Naive thymus-derived CD8-positive, alpha-beta T cell (primary cell): ENCODE data around the gene CHD2. TPM values are rescaled to one million over a fixed set of nuclear protein-coding genes. Genes with fewer than 3 reads are reported as not detected.
A peak's percentile ranks its signal among the peaks of the same experiment; 100 is the strongest.

Experiments used
- ATAC-seq, 2 donors: fragments of 150-1000 bp; cut with Tn5 transposase in 1 of 2; sonication (Bioruptor Pico), chemical (Tn5 transposase) in 1 of 2; 1 replicate in 1 of 2; 2 replicates in 1 of 2; pipeline ENCODE4 v1.10.0; 2021; ENCODE audit warnings: mild to moderate bottlenecking in 2 of 2, moderate library complexity in 2 of 2
- POLR2A ChIA-PET: fragments of 350-600 bp; sonication (Branson Sonifier 250); formaldehyde crosslinking; loops from one replicate; lab custom pipeline; 2021; ENCODE audit warnings: antibody characterized with exemption; lab: Charles Lee
- DNase-seq, 10 donors: peaks; one replicate each; pipeline versions ENCODE4 v3.0.0 to v3.0.0-alpha.2; 2020 to 2022
- H3K27ac Mint-ChIP-seq, 10 donors: one replicate each; pipeline ENCODE4 v1.8.0; 2020 to 2022; ENCODE audit warnings: mild to moderate bottlenecking in 10 of 10, mixed read lengths in 10 of 10, moderate library complexity in 4 of 10, inconsistent platforms in 1 of 10
- H3K27me3 Mint-ChIP-seq, 5 donors: one replicate each; pipeline ENCODE4 v1.8.0; 2021 to 2022; ENCODE audit warnings: mixed read lengths in 5 of 5
- H3K36me3 Mint-ChIP-seq, 3 donors: one replicate each; pipeline ENCODE4 v1.8.0; 2020 to 2022; ENCODE audit warnings: mixed read lengths in 3 of 3, mild to moderate bottlenecking in 2 of 3, inconsistent platforms in 1 of 3
- H3K4me1 Mint-ChIP-seq, 4 donors: one replicate each; pipeline ENCODE4 v1.8.0; 2021 to 2022; ENCODE audit warnings: mixed read lengths in 4 of 4
- H3K4me3 Mint-ChIP-seq, 10 donors: one replicate each; pipeline ENCODE4 v1.8.0; 2020 to 2022; ENCODE audit warnings: mild to moderate bottlenecking in 10 of 10, mixed read lengths in 10 of 10, moderate library complexity in 6 of 10, inconsistent platforms in 1 of 10
- H3K9me3 Mint-ChIP-seq, 9 donors: one replicate each; pipeline ENCODE4 v1.8.0; 2020 to 2022; ENCODE audit warnings: mixed read lengths in 9 of 9, mild to moderate bottlenecking in 3 of 9, inconsistent platforms in 1 of 9, moderate library complexity in 1 of 9
- polyA plus RNA-seq, 3 donors: library from polyadenylated mRNA; unstranded; fragments of 300-500 nt; fragmentation: Illumina TruSeq; gene quantifications; one replicate each; pipeline ENCODE4 v1.2.3, GENCODE V29; 2021
- total RNA-seq, 8 experiments: library from RNA in 2 of 8; stranded (reverse) in 2 of 8; gene quantifications; one replicate each; pipeline ENCODE4 v1.2.3 and lab custom pipeline; 2021 to 2026

The CHD2 gene
- total and polyA plus RNA-seq, 5 experiments from 2014 or later: 53.1 to 427 (median 101) TPM

DNA sequence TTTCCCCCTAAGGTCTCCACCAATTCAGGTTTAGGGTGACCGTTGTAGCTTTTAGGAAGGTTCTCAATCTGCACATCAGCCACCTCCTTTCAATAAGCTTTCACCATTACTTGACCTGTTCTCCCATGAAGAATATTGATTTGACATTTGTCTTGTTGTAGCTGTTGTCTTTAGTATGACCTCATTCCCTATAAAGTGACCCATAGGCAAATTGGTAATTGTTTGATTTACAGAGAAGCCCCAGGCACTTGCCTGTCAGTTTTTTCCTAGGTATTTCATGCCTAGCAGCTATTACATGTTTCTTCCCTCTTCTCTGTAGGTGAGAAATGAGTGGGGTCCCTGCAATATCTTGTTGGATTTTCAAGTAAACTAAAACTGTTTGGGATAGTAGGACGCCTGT is 36.0 kb downstream of the CHD2 start:
- POLR2A ChIA-PET: interaction anchor here (1.2 kb wide), 1 partner anchor 53 kb away, joined by 6 read pairs; no protein-coding TSS in a partner anchor
- Mint-ChIP-seq H3K27me3 (no peaks in the 10 kb centered on the region), H3K4me1 (peaks cover 27 to 62% (median 45%) of the 10 kb centered on the region in 4 donors), H3K4me3 (no peak overlapping the region), H3K9me3 (no peaks in the 10 kb centered on the region), H3K27ac (peak overlapping the region; percentile 7 to 81 (median 71)), H3K36me3 (peaks cover 13 to 92% (median 30%) of the 10 kb centered on the region in 3 donors)
- DNase-seq (no peak), ATAC-seq (no peak)

DNA sequence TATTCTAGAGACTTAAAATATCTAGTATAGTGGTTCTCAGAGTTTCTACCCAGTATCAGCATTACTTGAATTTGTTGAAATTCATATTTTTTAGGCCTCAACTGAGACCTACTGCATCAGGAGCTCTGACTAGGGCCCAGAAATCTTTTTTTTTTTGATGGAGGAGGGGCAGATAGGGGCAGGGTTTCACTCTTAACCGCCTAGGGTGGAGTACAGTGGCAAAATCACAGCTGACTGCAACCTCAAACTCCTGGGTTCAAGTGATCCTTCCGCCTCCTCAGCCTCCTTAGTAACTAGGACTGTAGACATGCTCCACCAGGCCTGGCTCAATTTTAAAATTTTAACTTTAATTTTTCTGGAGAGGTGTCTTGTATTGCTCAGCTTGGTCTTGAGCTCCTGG is 36.6 kb downstream of the CHD2 start:
- peaks cover 13 to 94% (median 32%) of the 10 kb centered on the region in 3 donors for H3K36me3 Mint-ChIP-seq
- H3K4me1 Mint-ChIP-seq: peaks cover 26 to 62% (median 46%) of the 10 kb centered on the region in 4 donors
- DNase-seq: no peak
- H3K4me3 Mint-ChIP-seq: peak overlapping the region in 2 of 10 donors; percentile 8 to 24
- no peaks in the 10 kb centered on the region for H3K9me3 Mint-ChIP-seq
- H3K27ac Mint-ChIP-seq: peak overlapping the region in 8 of 10 donors; percentile 26 to 84 (median 76)
- ATAC-seq: peak in 1 of 2 donors; percentile 30
- POLR2A ChIA-PET: interaction anchor here (1.2 kb wide), 1 partner anchor 54 kb away, joined by 6 read pairs; no protein-coding TSS in a partner anchor
- H3K27me3 Mint-ChIP-seq: no peaks in the 10 kb centered on the region

DNA sequence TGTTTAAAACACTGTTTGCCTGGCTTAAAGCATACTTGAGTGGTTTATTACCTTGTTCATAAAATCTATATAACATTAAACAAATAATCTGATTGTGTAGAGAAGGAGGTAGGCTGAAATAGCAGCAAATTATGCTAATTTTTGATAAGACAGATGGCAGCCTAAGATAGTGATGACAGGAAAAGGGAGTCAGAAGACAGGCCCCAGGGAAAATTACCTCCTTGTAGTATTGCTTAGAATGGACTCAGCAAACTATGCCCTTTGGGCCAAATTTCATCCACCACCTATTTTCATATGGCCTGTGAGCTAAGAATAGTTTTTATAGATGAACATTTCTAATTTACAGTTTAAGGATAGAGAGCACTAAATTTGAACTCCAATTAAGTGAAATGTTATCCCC is 37.8 kb downstream of the CHD2 start:
- H3K36me3 Mint-ChIP-seq: peaks cover 22 to 94% (median 42%) of the 10 kb centered on the region in 3 donors
- peaks cover 31 to 57% (median 55%) of the 10 kb centered on the region in 4 donors for H3K4me1 Mint-ChIP-seq
- H3K27me3 Mint-ChIP-seq: no peaks in the 10 kb centered on the region
- no peaks in the 10 kb centered on the region for H3K9me3 Mint-ChIP-seq
- ATAC-seq (no peak), DNase-seq (no peak)
- POLR2A ChIA-PET: no interaction called here
- peak overlapping the region in 1 of 10 donors; percentile 14 for H3K4me3 Mint-ChIP-seq
- peak overlapping the region; percentile 1 to 79 (median 54) for H3K27ac Mint-ChIP-seq

DNA sequence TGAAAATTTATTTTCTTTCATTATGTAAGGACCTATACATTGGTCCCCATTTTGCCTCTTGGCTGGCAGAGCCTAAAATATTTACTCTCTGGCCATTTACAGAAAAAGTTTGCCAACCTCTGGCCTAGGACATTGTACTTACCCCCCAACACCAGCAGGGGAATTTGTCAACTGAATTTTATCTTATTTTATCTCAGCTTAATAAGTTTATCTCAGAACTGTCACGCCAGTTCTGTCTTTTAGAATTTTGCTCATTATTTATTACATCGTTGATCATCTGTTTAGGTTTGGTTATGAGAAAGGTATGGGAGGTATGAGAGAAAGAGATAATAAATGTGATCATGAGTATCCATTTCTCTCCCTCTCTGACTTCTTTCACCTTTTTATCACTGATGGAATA is 38.3 kb downstream of the CHD2 start:
- Mint-ChIP-seq H3K4me3 (no peak overlapping the region), H3K36me3 (peaks cover 23 to 94% (median 44%) of the 10 kb centered on the region in 3 donors), H3K27me3 (no peaks in the 10 kb centered on the region), H3K27ac (peak overlapping the region in 4 of 10 donors; percentile 37 to 63 (median 53)), H3K9me3 (no peaks in the 10 kb centered on the region), H3K4me1 (peaks cover 29 to 58% (median 52%) of the 10 kb centered on the region in 4 donors)
- no peak for ATAC-seq
- DNase-seq: no peak
- POLR2A ChIA-PET: interaction anchor here (0.8 to 1.0 kb wide), 2 partner anchors 9 to 25 kb away, joined by 3 read pairs; no protein-coding TSS in a partner anchor

DNA sequence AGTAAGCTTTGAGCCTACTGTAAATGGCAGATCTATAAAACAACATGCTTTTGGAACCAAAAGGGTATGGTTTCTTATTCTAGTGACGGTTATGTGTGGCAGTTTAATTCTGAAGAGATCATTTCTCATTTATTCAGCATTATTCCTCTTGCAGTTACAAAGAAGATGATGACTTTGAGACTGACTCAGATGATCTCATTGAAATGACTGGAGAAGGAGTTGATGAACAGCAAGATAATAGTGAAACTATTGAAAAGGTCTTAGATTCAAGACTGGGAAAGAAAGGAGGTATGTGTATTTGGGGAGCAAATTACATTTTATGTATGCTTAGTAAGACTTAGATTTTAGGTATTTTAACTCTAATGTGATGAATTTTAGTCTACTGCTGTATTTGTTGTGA is 41.5 kb downstream of the CHD2 start:
- Mint-ChIP-seq H3K4me1 (peaks cover 21 to 47% (median 26%) of the 10 kb centered on the region in 4 donors), H3K27ac (peak overlapping the region in 7 of 10 donors; percentile 2 to 82 (median 22)), H3K27me3 (no peaks in the 10 kb centered on the region), H3K4me3 (no peak overlapping the region), H3K9me3 (peaks cover 0 to 10% (median 3%) of the 10 kb centered on the region in 9 donors), H3K36me3 (peaks cover 36 to 93% (median 57%) of the 10 kb centered on the region in 3 donors)
- DNase-seq: no peak
- POLR2A ChIA-PET: interaction anchor here (0.5 kb wide), 1 partner anchor 9 kb away, joined by 3 read pairs; no protein-coding TSS in a partner anchor
- no peak for ATAC-seq

DNA sequence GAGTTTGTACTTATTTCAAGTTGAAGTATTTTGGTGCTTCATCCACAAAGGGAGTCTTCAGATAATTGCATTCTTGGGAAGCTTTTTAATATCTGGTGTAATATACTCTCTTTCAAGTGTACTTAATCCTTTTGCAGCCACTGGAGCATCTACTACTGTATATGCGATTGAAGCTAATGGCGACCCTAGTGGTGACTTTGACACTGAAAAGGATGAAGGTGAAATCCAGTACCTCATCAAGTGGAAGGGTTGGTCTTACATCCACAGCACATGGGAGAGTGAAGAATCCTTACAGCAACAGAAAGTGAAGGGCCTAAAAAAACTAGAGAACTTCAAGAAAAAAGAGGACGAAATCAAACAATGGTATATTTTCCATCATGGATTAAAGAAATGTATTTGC is 42.6 kb downstream of the CHD2 start:
- Mint-ChIP-seq H3K36me3 (peaks cover 47 to 94% (median 64%) of the 10 kb centered on the region in 3 donors), H3K4me3 (peak overlapping the region in 1 of 10 donors; percentile 62), H3K27ac (peak overlapping the region in 9 of 10 donors; percentile 6 to 91 (median 65)), H3K9me3 (peaks cover 6 to 19% (median 10%) of the 10 kb centered on the region in 9 donors), H3K4me1 (peaks cover 13 to 40% (median 23%) of the 10 kb centered on the region in 4 donors), H3K27me3 (no peaks in the 10 kb centered on the region)
- DNase-seq: no peak
- POLR2A ChIA-PET: interaction anchor here (1.2 kb wide), 1 partner anchor 25 kb away, joined by 3 read pairs; no protein-coding TSS in a partner anchor
- peak in 1 of 2 donors; percentile 33 for ATAC-seq

DNA sequence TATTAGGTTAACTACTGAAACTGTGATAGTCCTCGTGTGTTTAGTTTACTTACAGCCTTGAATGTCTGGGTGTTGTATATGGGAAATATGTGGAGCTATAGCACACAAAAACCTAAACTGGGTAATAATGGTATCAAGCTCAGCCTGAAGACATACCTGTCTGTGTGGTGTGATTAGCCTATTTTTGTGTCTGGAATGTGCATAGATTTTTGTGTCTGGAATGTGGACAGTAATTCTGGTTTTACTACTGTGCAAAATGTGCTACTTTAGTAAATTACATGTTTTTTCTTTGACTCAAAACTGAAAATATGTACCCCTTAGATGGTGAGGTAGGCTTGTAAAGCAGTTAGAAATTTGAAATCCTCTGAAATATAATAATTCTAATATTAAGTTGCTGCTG is 43.5 kb downstream of the CHD2 start:
- H3K4me1 Mint-ChIP-seq: peaks cover 7 to 36% (median 20%) of the 10 kb centered on the region in 4 donors
- H3K27me3 Mint-ChIP-seq: no peaks in the 10 kb centered on the region
- no peak for DNase-seq
- no peak overlapping the region for H3K4me3 Mint-ChIP-seq
- POLR2A ChIA-PET: interaction anchor here (0.8 kb wide), 1 partner anchor 124 kb away, joined by 5 read pairs; no protein-coding TSS in a partner anchor
- H3K36me3 Mint-ChIP-seq: peaks cover 55 to 94% (median 71%) of the 10 kb centered on the region in 3 donors
- H3K27ac Mint-ChIP-seq: peak overlapping the region in 8 of 10 donors; percentile 11 to 83 (median 54)
- no peak for ATAC-seq
- peaks cover 8 to 28% (median 18%) of the 10 kb centered on the region in 9 donors for H3K9me3 Mint-ChIP-seq

DNA sequence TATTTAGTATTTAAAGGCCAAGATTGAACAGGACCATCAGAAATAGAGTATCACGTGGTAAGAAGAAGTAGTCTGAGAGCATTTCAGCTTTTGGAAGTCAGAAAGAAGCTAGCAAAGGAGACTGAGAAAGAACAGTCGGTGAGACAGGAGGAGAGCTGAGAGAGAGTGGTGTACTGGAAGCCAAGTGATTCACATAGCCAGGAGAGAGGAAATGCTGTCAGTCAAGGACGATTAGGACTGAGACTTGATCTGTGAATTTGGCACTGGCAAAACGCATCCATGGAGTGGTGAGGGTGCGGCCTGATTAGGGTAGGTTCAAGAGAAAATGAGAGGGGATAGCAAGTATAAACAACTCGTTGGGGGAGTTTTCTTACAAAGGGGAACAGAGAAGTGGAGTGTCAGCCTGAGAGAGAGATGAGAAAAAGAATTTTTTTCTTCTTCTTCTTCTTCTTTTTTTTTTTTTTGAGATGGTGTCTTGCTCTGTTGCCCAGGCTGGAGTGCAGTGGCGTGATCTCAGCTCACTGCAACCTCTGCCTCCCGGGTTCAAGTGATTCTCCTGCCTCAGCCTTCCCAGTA is 44.9 kb downstream of the CHD2 start:
- Mint-ChIP-seq H3K4me1 (peaks cover 7 to 29% (median 15%) of the 10 kb centered on the region in 4 donors), H3K27ac (peak overlapping the region in 9 of 10 donors; percentile 25 to 86 (median 63)), H3K4me3 (peak overlapping the region in 1 of 10 donors; percentile 6), H3K27me3 (no peaks in the 10 kb centered on the region), H3K9me3 (peaks cover 18 to 42% (median 25%) of the 10 kb centered on the region in 9 donors), H3K36me3 (peaks cover 63 to 94% (median 78%) of the 10 kb centered on the region in 3 donors)
- POLR2A ChIA-PET: no interaction called here
- ATAC-seq: no peak
- DNase-seq: no peak

DNA sequence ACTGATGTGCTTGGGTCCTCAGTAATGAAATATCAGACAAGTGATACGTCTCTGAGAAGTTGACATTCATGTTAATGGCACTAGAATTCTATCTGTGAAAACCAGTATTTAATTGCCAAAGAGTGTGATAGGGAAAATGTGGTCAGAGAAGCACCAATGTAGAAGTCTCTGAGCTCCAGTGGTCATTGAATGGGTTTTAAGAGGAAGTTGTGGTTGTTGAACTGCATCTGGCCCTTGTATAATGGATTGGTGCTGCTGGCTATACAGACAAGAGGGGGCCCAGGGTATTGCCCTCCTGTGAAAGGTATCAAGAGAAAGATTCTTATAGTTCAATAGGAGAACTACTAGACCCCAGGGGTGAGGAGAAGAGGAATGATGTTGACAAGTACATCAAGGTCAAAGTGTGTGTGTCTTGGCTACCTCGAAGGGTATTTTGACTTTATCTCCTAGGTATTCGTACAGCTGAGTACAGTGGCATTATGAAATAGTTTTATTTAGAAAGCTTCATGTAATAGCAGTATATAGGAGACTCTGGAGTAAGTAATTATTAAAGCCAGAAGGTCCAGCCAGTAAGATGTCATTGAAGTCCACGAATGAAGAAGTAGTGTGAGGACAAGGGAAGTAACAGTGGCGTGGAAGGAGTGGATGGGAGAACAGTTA is 47.1 kb downstream of the CHD2 start:
- DNase-seq: no peak
- POLR2A ChIA-PET: no interaction called here
- Mint-ChIP-seq H3K9me3 (peaks cover 18 to 53% (median 26%) of the 10 kb centered on the region in 9 donors), H3K4me1 (peaks cover 6 to 22% (median 14%) of the 10 kb centered on the region in 4 donors), H3K4me3 (peak overlapping the region in 2 of 10 donors; percentile 4 to 59), H3K27me3 (no peaks in the 10 kb centered on the region), H3K36me3 (peaks cover 62 to 99% (median 90%) of the 10 kb centered on the region in 3 donors), H3K27ac (peak overlapping the region in 6 of 10 donors; percentile 7 to 63 (median 42))
- ATAC-seq: no peak

DNA sequence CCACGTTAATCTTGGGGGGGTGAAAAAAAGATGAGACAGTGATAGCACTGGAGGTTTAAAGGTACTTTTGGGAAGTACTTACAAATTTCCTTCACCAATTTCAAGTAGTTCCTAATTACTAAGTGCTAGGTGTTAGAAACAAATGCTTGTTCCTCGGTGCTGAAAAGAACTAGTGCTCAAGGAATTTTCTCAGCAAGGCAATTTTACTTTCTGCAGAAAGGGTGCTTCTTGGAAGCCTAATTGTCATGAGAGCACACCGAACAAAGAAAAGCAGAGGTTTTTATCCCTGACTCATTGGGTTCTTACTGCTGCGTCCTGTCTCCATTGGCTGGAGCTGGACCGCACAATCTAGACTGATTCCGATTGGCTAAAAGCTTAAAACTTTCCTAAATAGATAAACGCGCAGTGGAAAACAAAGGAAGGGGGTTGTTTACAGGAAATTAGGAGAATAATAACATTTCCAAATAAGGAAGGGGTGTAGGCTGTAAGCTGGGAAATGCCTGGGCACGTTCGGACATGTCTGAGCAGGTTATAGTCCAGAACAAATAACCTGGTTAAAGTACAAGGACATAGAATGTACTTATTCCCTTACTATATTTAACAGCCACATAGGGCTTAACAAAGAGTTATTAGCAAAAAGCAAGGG is 49.6 kb downstream of the CHD2 start:
- H3K9me3 Mint-ChIP-seq: peaks cover 18 to 53% (median 26%) of the 10 kb centered on the region in 9 donors

DNA sequence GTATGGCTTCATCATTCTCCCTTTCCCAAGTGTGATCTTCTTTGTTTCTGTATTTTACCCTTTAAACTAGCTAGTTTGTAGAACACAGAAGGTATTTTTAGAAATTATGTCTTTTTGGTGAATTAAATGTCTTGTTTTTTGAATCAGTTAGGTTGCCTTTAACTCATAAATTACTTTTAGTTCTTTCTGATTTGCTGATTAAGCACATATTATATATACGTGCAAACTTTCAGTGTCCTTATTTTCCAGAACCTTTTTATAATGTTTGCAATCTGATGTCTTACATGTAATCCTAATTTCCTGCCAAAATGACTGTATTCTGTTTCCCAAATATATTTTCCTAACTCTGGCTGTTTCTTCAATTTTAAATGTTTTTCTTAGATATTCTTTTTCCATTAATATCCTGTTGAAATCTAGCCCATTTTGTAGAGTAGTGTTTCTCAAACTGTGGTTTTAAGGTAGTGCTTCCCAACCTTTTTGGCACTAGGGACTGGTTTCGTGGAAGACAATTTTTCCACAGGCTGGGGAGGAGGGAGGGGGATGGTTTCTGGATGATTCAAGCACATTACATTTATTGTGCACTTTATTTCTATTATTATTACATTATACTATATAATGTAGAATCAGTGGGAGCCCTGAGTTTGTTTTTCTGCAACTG is 51.8 kb downstream of the CHD2 start:
- Mint-ChIP-seq H3K9me3 (peaks cover 13 to 44% (median 23%) of the 10 kb centered on the region in 9 donors), H3K4me1 (peaks cover 8 to 14% (median 11%) of the 10 kb centered on the region in 4 donors), H3K27me3 (no peaks in the 10 kb centered on the region), H3K36me3 (peaks cover 37 to 93% (median 82%) of the 10 kb centered on the region in 3 donors), H3K4me3 (no peak overlapping the region), H3K27ac (peak overlapping the region in 5 of 10 donors; percentile 21 to 58 (median 41))
- DNase-seq (no peak), ATAC-seq (no peak)
- POLR2A ChIA-PET: no interaction called here

More for the DNA sequence above, 49.6 kb downstream of the CHD2 start:
- POLR2A ChIA-PET: interaction anchor here (0.6 kb wide), 1 partner anchor 75 kb away, joined by 3 read pairs; no protein-coding TSS in a partner anchor
- ATAC-seq (no peak), DNase-seq (peak in 2 of 10 donors; percentile 9 to 12)
- Mint-ChIP-seq H3K27me3 (no peaks in the 10 kb centered on the region), H3K4me3 (no peak overlapping the region), H3K27ac (peak overlapping the region in 4 of 10 donors; percentile 13 to 86 (median 76)), H3K4me1 (peaks cover 0 to 11% (median 5%) of the 10 kb centered on the region in 4 donors), H3K36me3 (peaks cover 46 to 94% (median 81%) of the 10 kb centered on the region in 3 donors)
